OCI-LY7 (cell line): ENCODE data around the gene CAPN5. TPM values are rescaled to one million over a fixed set of nuclear protein-coding genes. Genes with fewer than 3 reads are reported as not detected.

Experiments
- BruUV-seq: library from RNA; stranded (reverse); fragments of 400-500 nt; replicated peaks from 2 replicates; lab custom pipeline; 2021; lab: Mats Ljungman, UMichigan
- CTCF ChIA-PET: fragments of 300-600 bp; sonication (Branson Sonifier 250); formaldehyde crosslinking; loops from one replicate; lab custom pipeline; 2022; ENCODE audit warnings: antibody characterized with exemption; ENCODE audit not compliant: unreplicated experiment; lab: Charles Lee
- POLR2A ChIA-PET: fragments of 300-600 bp; sonication (Branson Sonifier 250); formaldehyde crosslinking; loops from one replicate; lab custom pipeline; 2022; ENCODE audit warnings: antibody characterized with exemption; lab: Charles Lee
- DNase-seq: peaks from one replicate; pipeline ENCODE4 v3.0.0-alpha.2; 2015; ENCODE audit warnings: low spot score
- H2AFZ ChIP-seq: fragments of 200-600 bp; sonication (generic), shearing (Covaris generic); 2 replicates; pipeline ENCODE4 v1.6.1; 2014; ENCODE audit warnings: mild to moderate bottlenecking, antibody characterized with exemption, low read length, moderate library complexity
- H3K27ac ChIP-seq: fragments of 200-600 bp; sonication (generic); 2 replicates; pipeline ENCODE4 v1.5.1; 2014; ENCODE audit warnings: mixed run types, low read depth, mild to moderate bottlenecking, moderate library complexity, low read length, inconsistent platforms; ENCODE audit not compliant: poor library complexity, severe bottlenecking
- H3K36me3 ChIP-seq: fragments of 200-600 bp; sonication (generic); 2 replicates; pipeline ENCODE4 v1.6.1; 2014; ENCODE audit warnings: mild to moderate bottlenecking, antibody characterized with exemption, low read length, moderate library complexity, mixed read lengths; ENCODE audit not compliant: insufficient read depth
- H3K4me1 ChIP-seq: fragments of 200-600 bp; sonication (generic); 2 replicates; pipeline ENCODE4 v1.5.1; 2014; ENCODE audit warnings: mild to moderate bottlenecking, low read length; ENCODE audit not compliant: insufficient read depth, poor library complexity, severe bottlenecking
- H3K4me2 ChIP-seq: fragments of 200-600 bp; sonication (generic); 2 replicates; pipeline ENCODE4 v1.6.1; 2014; ENCODE audit warnings: mild to moderate bottlenecking, low read length
- H3K4me3 ChIP-seq: fragments of 200-600 bp; sonication (generic); 2 replicates; pipeline ENCODE4 v1.5.1; 2014; ENCODE audit warnings: mild to moderate bottlenecking, low read depth, low read length; ENCODE audit not compliant: poor library complexity, severe bottlenecking
- H3K79me2 ChIP-seq: fragments of 200-600 bp; sonication (generic); 2 replicates; pipeline ENCODE4 v1.6.1; 2016; ENCODE audit warnings: low read depth, mild to moderate bottlenecking, low read length, moderate library complexity, mixed read lengths; ENCODE audit not compliant: insufficient read depth
- H3K9me2 ChIP-seq: fragments of 200-600 bp; sonication (generic); 2 replicates; pipeline ENCODE4 v1.6.1; 2016; ENCODE audit warnings: mild to moderate bottlenecking, low read length, mixed read lengths; ENCODE audit not compliant: insufficient read depth
- H3K9me3 ChIP-seq: fragments of 200-600 bp; sonication (generic); 2 replicates; pipeline ENCODE4 v1.6.1; 2014; ENCODE audit warnings: mild to moderate bottlenecking, mixed run types, low read length, mixed read lengths
- H4K20me1 ChIP-seq: fragments of 200-600 bp; sonication (generic); 2 replicates; pipeline ENCODE4 v1.6.1; 2014; ENCODE audit warnings: mild to moderate bottlenecking, antibody characterized with exemption, low read length, moderate library complexity, mixed read lengths; ENCODE audit not compliant: insufficient read depth
- EZH2phosphoT487 ChIP-seq: fragments of 200-600 bp; sonication (generic); IDR thresholded peaks from 2 replicates; pipeline ENCODE4 v1.6.1; 2018; ENCODE audit warnings: low read depth, borderline replicate concordance, mild to moderate bottlenecking, mixed run types, antibody characterized with exemption, low read length, moderate library complexity, mixed read lengths
- intact Hi-C: fragments of 100-400 bp; cut with micrococcal nuclease; formaldehyde crosslinking; loops from one replicate; pipeline ENCODE4 v1.10.0; 2022; ENCODE audit not compliant: unreplicated experiment
- total RNA-seq, 2 experiments: library from RNA; depleted of rRNA in 1 of 2; stranded (reverse); fragments of >200 nt in 1 of 2; shearing (Covaris generic) in 1 of 2; gene quantifications; 2 replicates each; pipeline ENCODE4 v1.2.3, GENCODE V29; 2014 to 2022
- TF ChIP-seq, protein P1 (sequence below): fragments of 200-600 bp; sonication (generic); conservative IDR thresholded peaks from 2 replicates; pipeline ENCODE4 v1.5.1; 2014; ENCODE audit warnings: mild to moderate bottlenecking, antibody characterized with exemption, low read length, moderate library complexity, mixed read lengths

The CAPN5 gene
- total RNA-seq, 2 experiments from 2014 or later = 1.4 to 1.5 TPM

GRCh38 chr11:77100166-77101042 is 33.6 kb downstream of the CAPN5 start:
- no peaks in the 10 kb centered on the region for H3K4me1 ChIP-seq
- no peaks in the 10 kb centered on the region for H3K36me3 ChIP-seq
- no peaks in the 10 kb centered on the region for H4K20me1 ChIP-seq
- POLR2A ChIA-PET = no interaction called here
- H3K9me3 ChIP-seq = no peaks in the 10 kb centered on the region
- no peak overlapping the region for H2AFZ ChIP-seq
- no peak overlapping the region for H3K27ac ChIP-seq
- BruUV-seq = no TSS peak
- no peak overlapping the region for H3K4me3 ChIP-seq
- no peak for TF ChIP-seq EZH2phosphoT487
- no peaks in the 10 kb centered on the region for H3K9me2 ChIP-seq
- no peak overlapping the region for H3K4me2 ChIP-seq
- intact Hi-C loops = no loop called here
- DNase-seq = no peak
- no peaks in the 10 kb centered on the region for H3K79me2 ChIP-seq
- CTCF ChIA-PET = no interaction called here

GRCh38 chr11:77101043-77101537 is 34.3 kb downstream of the CAPN5 start:
- intact Hi-C loops = no loop called here

More at GRCh38 chr11:77101043-77101537, 34.3 kb downstream of the CAPN5 start:
- H3K4me1 ChIP-seq = no peaks in the 10 kb centered on the region
- H3K36me3 ChIP-seq = no peaks in the 10 kb centered on the region
- no peak for TF ChIP-seq EZH2phosphoT487
- TF ChIP-seq, protein P1, sequence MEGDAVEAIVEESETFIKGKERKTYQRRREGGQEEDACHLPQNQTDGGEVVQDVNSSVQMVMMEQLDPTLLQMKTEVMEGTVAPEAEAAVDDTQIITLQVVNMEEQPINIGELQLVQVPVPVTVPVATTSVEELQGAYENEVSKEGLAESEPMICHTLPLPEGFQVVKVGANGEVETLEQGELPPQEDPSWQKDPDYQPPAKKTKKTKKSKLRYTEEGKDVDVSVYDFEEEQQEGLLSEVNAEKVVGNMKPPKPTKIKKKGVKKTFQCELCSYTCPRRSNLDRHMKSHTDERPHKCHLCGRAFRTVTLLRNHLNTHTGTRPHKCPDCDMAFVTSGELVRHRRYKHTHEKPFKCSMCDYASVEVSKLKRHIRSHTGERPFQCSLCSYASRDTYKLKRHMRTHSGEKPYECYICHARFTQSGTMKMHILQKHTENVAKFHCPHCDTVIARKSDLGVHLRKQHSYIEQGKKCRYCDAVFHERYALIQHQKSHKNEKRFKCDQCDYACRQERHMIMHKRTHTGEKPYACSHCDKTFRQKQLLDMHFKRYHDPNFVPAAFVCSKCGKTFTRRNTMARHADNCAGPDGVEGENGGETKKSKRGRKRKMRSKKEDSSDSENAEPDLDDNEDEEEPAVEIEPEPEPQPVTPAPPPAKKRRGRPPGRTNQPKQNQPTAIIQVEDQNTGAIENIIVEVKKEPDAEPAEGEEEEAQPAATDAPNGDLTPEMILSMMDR = peak; percentile 74
- H3K79me2 ChIP-seq = no peaks in the 10 kb centered on the region
- no TSS peak for BruUV-seq
- H3K9me2 ChIP-seq = no peaks in the 10 kb centered on the region
- CTCF ChIA-PET = no interaction called here
- H3K4me2 ChIP-seq = no peak overlapping the region
- no peaks in the 10 kb centered on the region for H4K20me1 ChIP-seq
- H3K4me3 ChIP-seq = no peak overlapping the region
- DNase-seq = peak; percentile 14
- H2AFZ ChIP-seq = no peak overlapping the region
- no peaks in the 10 kb centered on the region for H3K9me3 ChIP-seq
- H3K27ac ChIP-seq = no peak overlapping the region
- POLR2A ChIA-PET = no interaction called here
